Measurements from ENCODE around the gene CYB5A.

CYB5A gene

GRCh38 chr18:74290021-74290420 lies 1.7 kb downstream of the CYB5A start:
- TF ChIP-seq TAF1 (IDR thresholded peaks at IDR 0.05; ENCODE audit: borderline replicate concordance, insufficient read depth, low read length) (no peak), FOXP2 (optimal IDR thresholded peaks at IDR 0.05; ENCODE audit: borderline replicate concordance, extremely low read depth, extremely low read length, insufficient read depth) (no peak), SIN3A (IDR thresholded peaks at IDR 0.05; ENCODE audit: borderline replicate concordance, insufficient read depth, low read length) (no peak)
- TF ChIP-seq, protein P1, sequence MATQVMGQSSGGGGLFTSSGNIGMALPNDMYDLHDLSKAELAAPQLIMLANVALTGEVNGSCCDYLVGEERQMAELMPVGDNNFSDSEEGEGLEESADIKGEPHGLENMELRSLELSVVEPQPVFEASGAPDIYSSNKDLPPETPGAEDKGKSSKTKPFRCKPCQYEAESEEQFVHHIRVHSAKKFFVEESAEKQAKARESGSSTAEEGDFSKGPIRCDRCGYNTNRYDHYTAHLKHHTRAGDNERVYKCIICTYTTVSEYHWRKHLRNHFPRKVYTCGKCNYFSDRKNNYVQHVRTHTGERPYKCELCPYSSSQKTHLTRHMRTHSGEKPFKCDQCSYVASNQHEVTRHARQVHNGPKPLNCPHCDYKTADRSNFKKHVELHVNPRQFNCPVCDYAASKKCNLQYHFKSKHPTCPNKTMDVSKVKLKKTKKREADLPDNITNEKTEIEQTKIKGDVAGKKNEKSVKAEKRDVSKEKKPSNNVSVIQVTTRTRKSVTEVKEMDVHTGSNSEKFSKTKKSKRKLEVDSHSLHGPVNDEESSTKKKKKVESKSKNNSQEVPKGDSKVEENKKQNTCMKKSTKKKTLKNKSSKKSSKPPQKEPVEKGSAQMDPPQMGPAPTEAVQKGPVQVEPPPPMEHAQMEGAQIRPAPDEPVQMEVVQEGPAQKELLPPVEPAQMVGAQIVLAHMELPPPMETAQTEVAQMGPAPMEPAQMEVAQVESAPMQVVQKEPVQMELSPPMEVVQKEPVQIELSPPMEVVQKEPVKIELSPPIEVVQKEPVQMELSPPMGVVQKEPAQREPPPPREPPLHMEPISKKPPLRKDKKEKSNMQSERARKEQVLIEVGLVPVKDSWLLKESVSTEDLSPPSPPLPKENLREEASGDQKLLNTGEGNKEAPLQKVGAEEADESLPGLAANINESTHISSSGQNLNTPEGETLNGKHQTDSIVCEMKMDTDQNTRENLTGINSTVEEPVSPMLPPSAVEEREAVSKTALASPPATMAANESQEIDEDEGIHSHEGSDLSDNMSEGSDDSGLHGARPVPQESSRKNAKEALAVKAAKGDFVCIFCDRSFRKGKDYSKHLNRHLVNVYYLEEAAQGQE (IDR thresholded peaks at IDR 0.05; ENCODE audit: insufficient read depth in 1 of 2, low read depth in 2 of 2, low read length in 2 of 2), result no peak

GRCh38 chr18:74289137-74289536 lies 2.6 kb downstream of the CYB5A start:
- no peak for TF ChIP-seq TAF1 (IDR thresholded peaks at IDR 0.05; ENCODE audit: borderline replicate concordance, insufficient read depth, low read length)

DNA sequence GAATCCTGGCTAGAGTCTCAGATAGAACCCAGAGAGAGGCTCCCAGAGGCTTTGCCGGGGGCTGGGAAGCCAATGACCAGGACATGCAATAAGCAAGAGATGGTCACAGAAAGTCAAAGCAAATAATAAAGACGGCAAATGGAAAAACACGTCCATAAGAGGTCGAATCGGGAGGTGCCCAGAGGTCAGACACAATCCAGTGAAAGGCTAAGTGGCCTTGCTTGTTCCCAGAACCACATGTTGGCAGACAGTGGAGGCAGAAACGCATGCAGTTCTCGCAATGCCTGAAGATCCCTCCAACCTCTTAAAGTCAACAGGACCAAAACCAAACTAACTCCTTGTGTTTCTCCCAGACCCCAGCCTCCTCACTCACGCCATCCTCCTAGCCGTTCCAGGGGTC lies 3.0 kb downstream of the CYB5A start:
- TF ChIP-seq, protein P1 (IDR thresholded peaks at IDR 0.05; ENCODE audit: insufficient read depth in 1 of 2, low read depth in 2 of 2, low read length in 2 of 2), result no peak
- no peak for TF ChIP-seq POLR2AphosphoS5 (IDR thresholded peaks at IDR 0.05; ENCODE audit: low read depth, low read length)
- TF ChIP-seq SIN3A (IDR thresholded peaks at IDR 0.05; ENCODE audit: borderline replicate concordance, insufficient read depth, low read length), result no peak
- TF ChIP-seq TAF1 (IDR thresholded peaks at IDR 0.05; ENCODE audit: borderline replicate concordance, insufficient read depth, low read length), result no peak
- TF ChIP-seq FOXP2 (optimal IDR thresholded peaks at IDR 0.05; ENCODE audit: borderline replicate concordance, extremely low read depth, extremely low read length, insufficient read depth), result no peak

DNA sequence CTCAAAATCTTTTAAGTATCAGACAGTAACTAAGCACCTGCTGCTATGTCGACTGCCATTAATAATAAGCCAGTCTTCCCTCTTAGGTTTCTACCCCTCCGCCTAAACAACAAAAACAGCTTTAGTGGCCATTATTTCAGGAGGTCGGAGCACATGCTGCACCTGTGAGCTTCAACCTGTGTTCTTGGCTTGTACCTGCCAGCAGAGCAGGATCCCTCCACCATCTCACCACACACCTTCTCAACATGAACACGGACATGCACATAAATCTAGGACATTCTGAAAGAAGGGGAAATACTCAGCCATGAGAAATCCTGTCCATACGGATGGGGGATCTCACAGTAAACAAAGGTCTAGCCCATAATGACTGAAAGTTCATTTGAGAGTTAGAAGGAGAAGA lies 3.7 kb downstream of the CYB5A start:
- no peak for TF ChIP-seq POLR2AphosphoS5 (IDR thresholded peaks at IDR 0.05; ENCODE audit: low read depth, low read length)
- TF ChIP-seq, protein P1 (IDR thresholded peaks at IDR 0.05; ENCODE audit: insufficient read depth in 1 of 2, low read depth in 2 of 2, low read length in 2 of 2), result no peak
- TF ChIP-seq FOXP2 (optimal IDR thresholded peaks at IDR 0.05; ENCODE audit: borderline replicate concordance, extremely low read depth, extremely low read length, insufficient read depth), result no peak

- no peak for TF ChIP-seq FOXP2 (optimal IDR thresholded peaks at IDR 0.05; ENCODE audit: borderline replicate concordance, extremely low read depth, extremely low read length, insufficient read depth)
- no peak for TF ChIP-seq SIN3A (IDR thresholded peaks at IDR 0.05; ENCODE audit: borderline replicate concordance, insufficient read depth, low read length)
- no peak for TF ChIP-seq TAF1 (IDR thresholded peaks at IDR 0.05; ENCODE audit: borderline replicate concordance, insufficient read depth, low read length)
- no peak for TF ChIP-seq POLR2AphosphoS5 (IDR thresholded peaks at IDR 0.05; ENCODE audit: low read depth, low read length)
- TF ChIP-seq, protein P1 (IDR thresholded peaks at IDR 0.05; ENCODE audit: insufficient read depth in 1 of 2, low read depth in 2 of 2, low read length in 2 of 2), result no peak
Observed at GRCh38 chr18:74286856-74287255, 4.9 kb downstream of the CYB5A start.
